Stomach (tissue), 9 donors: Measurements from ENCODE around the gene IARS1. TPM values are rescaled to one million over a fixed set of nuclear protein-coding genes. Genes with fewer than 3 reads are reported as not detected.

Experiments used
- DNase-seq, 2 donors: peaks; one replicate each; pipeline versions ENCODE4 v3.0.0 to v3.0.0-alpha.2; 2013 to 2019
- H3K27ac ChIP-seq, 5 donors: fragments of 200-600 bp in 4 of 5; sonication (generic) in 4 of 5; one replicate each; pipeline ENCODE4 v1.5.1; 2013 to 2019; ENCODE audit warnings: mild to moderate bottlenecking in 1 of 5, moderate library complexity in 1 of 5
- H3K27me3 ChIP-seq, 3 donors: fragments of 200-600 bp; sonication (generic); one replicate each; pipeline ENCODE4 v1.5.1; 2017 to 2019; ENCODE audit warnings: mixed run types in 1 of 3
- H3K36me3 ChIP-seq, 4 donors: fragments of 200-600 bp; sonication (generic); 1 replicate in 3 of 4; 2 replicates in 1 of 4; pipeline ENCODE4 v1.5.1; 2016 to 2019
- H3K4me1 ChIP-seq, 4 donors: fragments of 200-600 bp; sonication (generic); one replicate each; pipeline ENCODE4 v1.5.1; 2016 to 2019
- H3K4me3 ChIP-seq, 4 donors: fragments of 200-600 bp; sonication (generic) in 3 of 4; one replicate each; pipeline ENCODE4 v1.5.1; 2016 to 2019; ENCODE audit warnings: mild to moderate bottlenecking in 1 of 4
- H3K9me3 ChIP-seq, 4 donors: fragments of 200-600 bp; sonication (generic); one replicate each; pipeline ENCODE4 v1.5.1; 2016 to 2019
- EP300 ChIP-seq: sonication (generic); formaldehyde crosslinking; IDR thresholded peaks from one replicate; pipeline ENCODE4 v1.6.1; 2017; ENCODE audit warnings: antibody characterized with exemption
- POLR2A ChIP-seq, 4 donors: fragments of 450-650 bp; IDR thresholded peaks; one replicate each; pipeline ENCODE4 v1.6.1; 2016; ENCODE audit warnings: antibody characterized with exemption in 4 of 4, control low read depth in 2 of 4, mild to moderate bottlenecking in 1 of 4, moderate library complexity in 1 of 4
- POLR2AphosphoS5 ChIP-seq, 3 donors: sonication (generic); formaldehyde crosslinking; IDR thresholded peaks; one replicate each; pipeline ENCODE4 v1.6.1; 2016; ENCODE audit warnings: antibody characterized with exemption in 3 of 3
- WGBS, 5 donors: extraction: QIAGEN DNeasy Blood & Tissue Kit in 3 of 5; methylation state at CpG; one replicate each; pipeline versions ENCODE4 v1.1.5 to v1.1.7; 2013 to 2018; 5-methylcytosine and 5-hydroxymethylcytosine counted together
- intact Hi-C: fragments of 100-400 bp; cut with DNase I; formaldehyde crosslinking; loops from one replicate; pipeline ENCODE4 v1.15.1; 2023; ENCODE audit warnings: low total_unique reads
- polyA plus RNA-seq, 3 donors: library from polyadenylated mRNA; stranded (reverse); fragments of 200-250 nt; gene quantifications; one replicate each; pipeline ENCODE4 v1.2.3, GENCODE V29; 2013
- total RNA-seq, 5 donors: library from RNA; depleted of rRNA; stranded (reverse); fragments of >200 nt; gene quantifications; one replicate each; pipeline versions ENCODE4 v1.1.0 to v1.2.3, GENCODE V29; 2014 to 2016
- TF ChIP-seq, protein P1 (sequence below), 7 experiments: fragments of 450-650 bp in 4 of 7; fragments of 200-600 bp in 3 of 7; sonication (generic) in 3 of 7; IDR thresholded peaks; one replicate each; pipeline ENCODE4 v1.5.1; 2016 to 2019; ENCODE audit warnings: antibody characterized with exemption in 7 of 7, control low read depth in 2 of 7, mild to moderate bottlenecking in 1 of 7
- donor health status: healthy with polysubstance abuse.
- donor health status: Bipolar disorder and iron deficiency.
- donor health status: healthy.

Gene IARS1
- total and polyA plus RNA-seq, 8 donors: 11.0 to 328 (median 71.2) TPM

DNA sequence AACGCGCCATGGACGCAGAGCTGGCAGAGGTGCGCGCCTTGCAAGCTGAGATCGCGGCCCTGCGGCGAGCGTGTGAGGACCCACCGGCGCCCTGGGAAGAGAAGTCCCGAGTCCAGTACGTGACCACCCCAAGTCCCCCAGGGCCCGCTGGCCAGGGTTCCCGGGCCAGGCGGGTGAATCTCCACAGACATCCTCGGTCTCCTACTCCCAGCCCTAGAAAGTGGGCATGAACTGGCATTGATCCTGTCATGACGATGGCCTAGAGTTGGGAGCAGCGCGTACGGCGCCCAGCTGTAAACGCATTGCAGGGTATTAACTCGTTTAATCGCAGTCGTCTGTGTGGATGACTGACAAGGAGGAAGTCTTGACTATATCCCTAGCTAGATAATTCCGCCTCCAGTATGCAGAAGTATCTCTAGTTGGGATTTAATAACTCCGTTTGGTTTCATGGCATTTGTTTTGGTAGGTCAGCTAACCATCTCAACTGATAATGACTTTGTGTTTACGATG is 32.5 kb upstream of the IARS1 start:
- Histone ChIP-seq H3K4me1 (peaks cover 10 to 51% (median 26%) of the 10 kb centered on the region in 4 donors), H3K4me3 (peak overlapping the region; percentile 74 to 86 (median 84)), H3K27ac (peak overlapping the region; percentile 84 to 98 (median 94)), H3K36me3 (peaks cover 6 to 23% (median 22%) of the 10 kb centered on the region in 4 donors), H3K27me3 (no peaks in the 10 kb centered on the region), H3K9me3 (no peaks in the 10 kb centered on the region)
- 0 to 5% (median 1%) methylated on average over 13 to 30 of the region's 30 CpGs for WGBS, 5 donors
- TF ChIP-seq EP300 (no peak), POLR2A (IDR thresholded peaks at IDR 0.05) (no peak), POLR2AphosphoS5 (IDR thresholded peaks at IDR 0.05) (no peak)
- TF ChIP-seq, protein P1, sequence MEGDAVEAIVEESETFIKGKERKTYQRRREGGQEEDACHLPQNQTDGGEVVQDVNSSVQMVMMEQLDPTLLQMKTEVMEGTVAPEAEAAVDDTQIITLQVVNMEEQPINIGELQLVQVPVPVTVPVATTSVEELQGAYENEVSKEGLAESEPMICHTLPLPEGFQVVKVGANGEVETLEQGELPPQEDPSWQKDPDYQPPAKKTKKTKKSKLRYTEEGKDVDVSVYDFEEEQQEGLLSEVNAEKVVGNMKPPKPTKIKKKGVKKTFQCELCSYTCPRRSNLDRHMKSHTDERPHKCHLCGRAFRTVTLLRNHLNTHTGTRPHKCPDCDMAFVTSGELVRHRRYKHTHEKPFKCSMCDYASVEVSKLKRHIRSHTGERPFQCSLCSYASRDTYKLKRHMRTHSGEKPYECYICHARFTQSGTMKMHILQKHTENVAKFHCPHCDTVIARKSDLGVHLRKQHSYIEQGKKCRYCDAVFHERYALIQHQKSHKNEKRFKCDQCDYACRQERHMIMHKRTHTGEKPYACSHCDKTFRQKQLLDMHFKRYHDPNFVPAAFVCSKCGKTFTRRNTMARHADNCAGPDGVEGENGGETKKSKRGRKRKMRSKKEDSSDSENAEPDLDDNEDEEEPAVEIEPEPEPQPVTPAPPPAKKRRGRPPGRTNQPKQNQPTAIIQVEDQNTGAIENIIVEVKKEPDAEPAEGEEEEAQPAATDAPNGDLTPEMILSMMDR (IDR thresholded peaks at IDR 0.05): no peak
- intact Hi-C loops: no loop called here
- no peak for DNase-seq

DNA sequence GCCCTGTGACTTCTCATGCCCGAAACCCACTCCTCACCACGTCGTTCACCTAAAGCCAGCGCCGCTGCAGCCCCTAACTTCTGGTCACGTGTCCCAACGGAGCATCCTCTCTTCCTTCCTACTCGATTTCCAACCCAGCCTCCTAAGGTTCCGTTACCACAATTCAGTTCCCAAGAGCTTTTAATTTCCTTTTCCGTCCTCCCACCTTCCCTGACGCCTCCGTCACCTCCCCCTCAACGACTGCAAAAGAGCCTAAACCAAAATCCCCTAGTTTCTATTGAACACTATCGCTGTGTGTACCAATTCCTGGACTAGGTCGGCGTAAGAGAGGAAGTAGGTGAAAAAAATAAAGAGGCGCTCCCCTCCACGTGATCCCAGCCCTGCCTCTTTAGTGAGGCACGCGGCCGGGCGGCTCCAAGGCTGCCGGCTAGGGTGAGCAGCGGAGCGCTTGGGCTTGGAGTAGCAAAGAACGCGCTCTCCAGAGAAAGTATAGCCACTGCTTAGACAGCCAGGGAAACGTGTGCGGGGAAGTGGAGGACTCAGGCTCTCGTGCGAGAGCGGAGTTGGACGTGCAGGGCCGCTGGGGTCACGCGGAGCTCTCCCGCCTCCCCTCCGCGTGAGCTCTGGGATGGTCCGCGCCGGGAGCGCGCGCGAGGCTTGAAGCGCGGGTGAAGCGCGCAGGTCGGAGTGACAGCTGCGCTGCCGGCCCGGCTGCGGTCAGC is 31.9 kb upstream of the IARS1 start, which contains the start of the genes CENPP and NOL8:
TSS of gene CENPP (plus strand) at position 685 of the 722 bp plus-strand sequence.
TSS of gene NOL8 (minus strand) at position 82 of the 722 bp plus-strand sequence. CDS start 1,189 bp downstream, outside the sequence.
- peak; percentile 82 to 96 for DNase-seq
- Histone ChIP-seq H3K27ac (peak within 1 kb of the TSS; percentile 84 to 98 (median 94)), H3K36me3 (peaks cover 8 to 29% (median 28%) of the 10 kb centered on the region in 4 donors), H3K9me3 (no peaks in the 10 kb centered on the region), H3K27me3 (no peaks in the 10 kb centered on the region), H3K4me1 (peaks cover 10 to 51% (median 26%) of the 10 kb centered on the region in 4 donors), H3K4me3 (peak within 1 kb of the TSS; percentile 74 to 86 (median 84))
- intact Hi-C loops: no loop called here
- TF ChIP-seq POLR2A (IDR thresholded peaks at IDR 0.05) (no peak), POLR2AphosphoS5 (IDR thresholded peaks at IDR 0.05) (peak in 2 of 3 donors; percentile 1 to 67)
- 0 to 1% (median 0%) methylated on average over 34 to 55 of the region's 55 CpGs for WGBS, 5 donors

DNA sequence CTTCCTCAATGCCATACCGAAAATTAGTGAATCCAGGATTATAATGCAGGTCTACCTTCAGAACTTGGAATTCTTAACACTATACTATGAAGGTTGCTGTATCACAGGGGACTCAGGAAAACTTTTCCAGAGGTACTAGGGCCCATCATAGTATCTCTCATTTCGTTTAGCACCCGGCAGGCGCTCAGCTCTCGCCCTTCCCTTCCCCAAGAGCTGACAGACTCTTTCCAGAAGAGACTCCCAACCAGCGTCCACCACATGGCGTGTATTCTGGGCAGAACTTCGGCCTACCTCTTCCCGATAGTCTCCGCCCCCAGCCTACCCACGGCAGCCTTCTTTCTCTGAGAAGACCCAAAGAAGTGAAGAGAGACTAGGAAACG is 31.4 kb upstream of the IARS1 start:
- TF ChIP-seq POLR2A (IDR thresholded peaks at IDR 0.05) (no peak), EP300 (no peak), POLR2AphosphoS5 (IDR thresholded peaks at IDR 0.05) (no peak)
- TF ChIP-seq, protein P1 (IDR thresholded peaks at IDR 0.05): no peak
- H3K36me3 ChIP-seq: peaks cover 14 to 34% (median 34%) of the 10 kb centered on the region in 4 donors
- H3K9me3 ChIP-seq: no peaks in the 10 kb centered on the region
- H3K4me1 ChIP-seq: peaks cover 10 to 51% (median 26%) of the 10 kb centered on the region in 4 donors
- peak overlapping the region; percentile 84 to 98 (median 94) for H3K27ac ChIP-seq
- WGBS, 5 donors: 0% methylated on average over 12 of the region's 12 CpGs
- no peaks in the 10 kb centered on the region for H3K27me3 ChIP-seq
- peak overlapping the region; percentile 74 to 86 (median 84) for H3K4me3 ChIP-seq
- no peak for DNase-seq
- intact Hi-C loops: no loop called here

DNA sequence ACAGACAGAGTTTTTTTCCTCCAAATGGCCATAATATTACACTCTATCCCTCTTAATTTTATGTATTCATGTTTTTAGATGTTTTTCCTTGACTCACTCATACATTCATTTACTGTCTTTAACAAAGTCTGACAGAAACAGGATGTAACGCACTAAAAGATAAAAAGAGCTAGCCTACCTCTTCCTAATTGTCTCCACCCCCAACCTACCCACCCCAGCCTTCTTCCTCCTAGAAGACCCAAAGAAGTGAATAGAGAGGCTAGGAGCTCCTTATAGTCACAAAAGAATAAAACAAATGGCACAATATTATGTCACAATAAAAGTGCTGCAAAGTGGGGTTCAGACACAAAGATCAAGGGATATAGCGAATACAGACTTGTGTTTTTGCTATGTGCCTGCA is 30.9 kb upstream of the IARS1 start:
- H3K9me3 ChIP-seq: no peaks in the 10 kb centered on the region
- no peaks in the 10 kb centered on the region for H3K27me3 ChIP-seq
- intact Hi-C loops: no loop called here
- peaks cover 10 to 51% (median 26%) of the 10 kb centered on the region in 4 donors for H3K4me1 ChIP-seq
- H3K27ac ChIP-seq: peak overlapping the region in 3 of 5 donors; percentile 84 to 98 (median 94)
- TF ChIP-seq POLR2AphosphoS5 (IDR thresholded peaks at IDR 0.05) (no peak), EP300 (no peak), POLR2A (IDR thresholded peaks at IDR 0.05) (no peak)
- TF ChIP-seq, protein P1 (IDR thresholded peaks at IDR 0.05): no peak
- peaks cover 18 to 39% (median 38%) of the 10 kb centered on the region in 4 donors for H3K36me3 ChIP-seq
- H3K4me3 ChIP-seq: peak overlapping the region; percentile 74 to 86 (median 84)
- no peak for DNase-seq
- 9 to 20% (median 12%) methylated on average over 2 of the region's 2 CpGs for WGBS, 5 donors
